GM12801 (cell line): Measurements from ENCODE around the gene BCORL1.

Experiments
- CTCF ChIP-seq: IDR thresholded peaks from one replicate; pipeline ENCODE4 v1.5.1; 2011; ENCODE audit warnings: control low read depth; ENCODE audit not compliant: insufficient read length; ENCODE audit errors: extremely low read depth

The BCORL1 gene

GRCh38 chrX:130080791-130081367 lies 98.4 kb downstream of the BCORL1 start:
- TF ChIP-seq CTCF = no peak

- no peak for TF ChIP-seq CTCF
Observed at GRCh38 chrX:130081421-130082045, 99.1 kb downstream of the BCORL1 start.

- no peak for TF ChIP-seq CTCF
Observed at GRCh38 chrX:130082244-130083106, 100.0 kb downstream of the BCORL1 start.

- no peak for TF ChIP-seq CTCF
Observed at GRCh38 chrX:130083107-130083490, 100.7 kb downstream of the BCORL1 start.

DNA sequence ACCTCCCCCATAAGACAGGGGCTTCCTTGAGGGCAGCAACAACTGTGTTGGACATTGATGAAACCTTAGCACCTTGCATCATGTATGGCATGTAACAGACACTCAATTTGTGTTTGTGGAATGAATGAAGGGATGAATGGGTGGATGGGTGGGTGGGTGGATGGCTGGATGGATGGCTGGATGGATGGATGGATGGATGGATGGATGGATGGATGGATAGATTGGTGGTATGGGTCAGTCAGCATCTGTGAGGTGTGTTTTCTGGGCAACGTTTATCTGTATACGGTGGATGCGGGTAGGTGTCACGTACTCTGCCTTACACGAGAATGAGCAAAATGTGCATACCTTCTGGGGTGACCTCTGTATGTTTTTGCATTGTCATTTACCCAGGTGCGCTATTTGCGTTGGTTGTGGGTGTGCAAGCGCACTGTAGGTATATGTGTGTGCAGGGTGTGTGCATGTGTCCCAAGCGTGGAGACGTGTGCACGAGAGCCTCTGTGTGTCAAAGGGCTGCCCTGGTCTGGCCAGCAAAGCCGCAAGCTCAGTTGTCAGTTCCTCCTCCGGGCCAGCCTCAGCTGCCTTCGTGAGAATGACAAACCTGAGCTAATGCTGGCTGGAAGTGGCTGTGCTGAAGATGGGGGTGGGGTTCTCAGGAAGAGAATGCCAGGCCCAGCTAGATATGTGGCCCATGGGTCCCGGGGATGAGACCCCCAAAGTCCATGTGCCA lies 101.4 kb downstream of the BCORL1 start:
- no peak for TF ChIP-seq CTCF

DNA sequence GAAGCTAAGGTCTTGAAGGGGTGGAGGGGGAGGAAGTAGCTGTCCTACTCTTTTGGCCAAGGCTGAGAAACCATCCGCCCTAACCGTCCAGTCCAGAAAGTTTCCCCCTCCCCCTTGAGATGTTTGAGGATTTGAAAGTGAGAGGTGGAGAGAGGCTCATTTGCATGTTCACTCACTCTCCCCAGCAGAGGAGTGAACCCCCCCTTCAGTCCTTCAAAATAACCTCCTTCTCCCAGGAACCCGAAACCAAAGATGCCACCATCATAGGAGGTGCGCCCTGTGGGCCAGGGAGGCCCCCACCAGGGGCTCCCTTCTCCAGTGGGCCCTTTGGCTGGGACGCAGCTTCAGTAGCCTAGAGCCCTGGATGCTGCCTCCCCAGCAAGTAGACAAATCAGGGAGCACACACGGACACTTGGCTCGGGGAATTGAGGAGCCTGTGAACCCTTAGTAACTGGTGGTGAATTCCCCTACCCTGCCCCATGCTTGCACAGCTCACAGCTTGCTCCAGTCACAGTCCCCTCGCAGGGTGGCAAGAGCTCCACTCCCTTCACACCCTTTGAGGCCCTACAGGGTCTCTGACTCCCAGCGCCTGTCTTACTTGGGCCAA lies 102.3 kb downstream of the BCORL1 start:
- TF ChIP-seq CTCF = no peak
